CD14-positive monocyte (primary cell): ENCODE measurements around the gene LUC7L2. TPM values are rescaled to one million over a fixed set of nuclear protein-coding genes. Genes with fewer than 3 reads are reported as not detected.

Source experiments
- DNase-seq, 3 donors: peaks; one replicate each; pipeline ENCODE4 v3.0.0-alpha.2; 2011 to 2022
- H2AFZ ChIP-seq: 2 replicates; pipeline ENCODE4 v1.6.0; 2012; ENCODE audit warnings: mild to moderate bottlenecking, low read depth, low read length, inconsistent platforms; ENCODE audit not compliant: insufficient read depth, poor library complexity, severe bottlenecking
- H3K27ac ChIP-seq, 2 donors: 1 replicate in 1 of 2; 2 replicates in 1 of 2; pipeline ENCODE4 v1.5.1; 2012 to 2013; ENCODE audit warnings: low read length in 2 of 2, control low read depth in 1 of 2, inconsistent platforms in 1 of 2, low read depth in 1 of 2, mild to moderate bottlenecking in 1 of 2
- H3K27me3 ChIP-seq, 2 donors: one replicate each; pipeline versions ENCODE4 v1.6.0 to v1.6.1; 2011 to 2013; ENCODE audit warnings: low read length in 2 of 2; ENCODE audit not compliant: control insufficient read depth in 2 of 2, insufficient read depth in 2 of 2
- H3K36me3 ChIP-seq, 2 donors: replicated peaks in 1 of 2; 1 replicate in 1 of 2; 2 replicates in 1 of 2; pipeline versions ENCODE4 v1.5.1 to v1.6.1; 2012 to 2013; ENCODE audit warnings: low read length in 2 of 2, control low read depth in 1 of 2, inconsistent platforms in 1 of 2, mild to moderate bottlenecking in 1 of 2; ENCODE audit not compliant: insufficient read depth in 2 of 2, control insufficient read depth in 1 of 2
- H3K4me1 ChIP-seq, 2 donors: 1 replicate in 1 of 2; 2 replicates in 1 of 2; pipeline versions ENCODE4 v1.5.1 to v1.6.1; 2012 to 2013; ENCODE audit warnings: low read length in 2 of 2, control low read depth in 1 of 2, inconsistent platforms in 1 of 2, mild to moderate bottlenecking in 1 of 2, moderate library complexity in 1 of 2; ENCODE audit not compliant: insufficient read depth in 2 of 2, control insufficient read depth in 1 of 2
- H3K4me2 ChIP-seq: replicated peaks from 2 replicates; pipeline ENCODE3; 2012; ENCODE audit warnings: low read length, moderate library complexity, mild to moderate bottlenecking; ENCODE audit not compliant: poor library complexity, severe bottlenecking; ENCODE audit errors: extremely low read depth
- H3K4me3 ChIP-seq, 3 experiments: fragments of 200-600 bp in 1 of 3; sonication (generic) in 1 of 3; replicated peaks in 1 of 3; 1 replicate in 2 of 3; 2 replicates in 1 of 3; pipeline ENCODE4 v1.5.1; 2011 to 2013; ENCODE audit warnings: low read length in 3 of 3, mild to moderate bottlenecking in 3 of 3, control low read depth in 2 of 3, low read depth in 2 of 3, inconsistent platforms in 1 of 3, moderate library complexity in 1 of 3
- H3K79me2 ChIP-seq: 2 replicates; pipeline ENCODE4 v1.6.0; 2012; ENCODE audit warnings: mild to moderate bottlenecking, control low read depth, inconsistent platforms, low read length, moderate library complexity; ENCODE audit not compliant: insufficient read depth
- H3K9ac ChIP-seq: 2 replicates; pipeline ENCODE4 v1.6.0; 2017; ENCODE audit warnings: low read length, mild to moderate bottlenecking; ENCODE audit not compliant: insufficient read depth, poor library complexity, severe bottlenecking
- H3K9me3 ChIP-seq, 2 donors: replicated peaks in 1 of 2; 1 replicate in 1 of 2; 2 replicates in 1 of 2; pipeline versions ENCODE4 v1.5.1 to v1.6.1; 2012 to 2013; ENCODE audit warnings: low read length in 2 of 2, control low read depth in 1 of 2; ENCODE audit not compliant: control insufficient read depth in 1 of 2, insufficient read depth in 1 of 2
- H4K20me1 ChIP-seq: 2 replicates; pipeline ENCODE4 v1.6.0; 2012; ENCODE audit warnings: mild to moderate bottlenecking, low read length, control low read depth, moderate library complexity; ENCODE audit not compliant: insufficient read depth
- H3K27ac Mint-ChIP-seq, 7 donors: one replicate each; pipeline ENCODE4 v1.8.0; 2020; ENCODE audit warnings: mild to moderate bottlenecking in 7 of 7, mixed read lengths in 7 of 7, moderate library complexity in 6 of 7, inconsistent platforms in 2 of 7
- H3K27me3 Mint-ChIP-seq, 3 donors: one replicate each; pipeline ENCODE4 v1.8.0; 2021 to 2022; ENCODE audit warnings: low read depth in 3 of 3, mild to moderate bottlenecking in 3 of 3, mixed read lengths in 3 of 3, moderate library complexity in 3 of 3, inconsistent platforms in 1 of 3
- H3K36me3 Mint-ChIP-seq, 2 donors: one replicate each; pipeline ENCODE4 v1.8.0; 2020; ENCODE audit warnings: mixed read lengths in 2 of 2, inconsistent platforms in 1 of 2, mild to moderate bottlenecking in 1 of 2
- H3K4me1 Mint-ChIP-seq: one replicate; pipeline ENCODE4 v1.8.0; 2020; ENCODE audit warnings: mild to moderate bottlenecking, mixed read lengths
- H3K4me3 Mint-ChIP-seq, 2 donors: one replicate each; pipeline ENCODE4 v1.8.0; 2020; ENCODE audit warnings: mild to moderate bottlenecking in 2 of 2, mixed read lengths in 2 of 2, moderate library complexity in 1 of 2
- H3K9me3 Mint-ChIP-seq, 7 donors: one replicate each; pipeline ENCODE4 v1.8.0; 2020 to 2022; ENCODE audit warnings: mixed read lengths in 7 of 7, mild to moderate bottlenecking in 6 of 7, moderate library complexity in 6 of 7, inconsistent platforms in 2 of 7
- CTCF ChIP-seq: fragments of 200-600 bp; IDR thresholded peaks from one replicate; pipeline ENCODE4 v1.8.0; 2022; ENCODE audit warnings: antibody characterized with exemption, mild to moderate bottlenecking
- WGBS: methylation state at CpG from one replicate; pipeline ENCODE4 v1.1.5; 2013; ENCODE audit warnings: missing lambda C conversion rate; ENCODE audit not compliant: insufficient coverage; 5-methylcytosine and 5-hydroxymethylcytosine counted together
- intact Hi-C, 2 donors: fragments of 100-400 bp; cut with micrococcal nuclease; formaldehyde crosslinking; loops; one replicate each; pipeline versions ENCODE4 v1.15.0 to v1.15.1; 2023
- polyA plus RNA-seq, 3 donors: library from polyadenylated mRNA; depleted of rRNA in 1 of 3; unstranded in 2 of 3; stranded (reverse) in 1 of 3; fragments of 300-500 nt in 2 of 3; fragments of >200 nt in 1 of 3; fragmentation: Illumina TruSeq in 2 of 3; gene quantifications; 1 replicate in 2 of 3; 2 replicates in 1 of 3; pipeline ENCODE4 v1.2.3, GENCODE V29; 2012 to 2021

The LUC7L2 gene
- polyA plus RNA-seq, 3 donors, result 24.7 to 54.5 (median 26.8) TPM

- no peak for DNase-seq
- Histone ChIP-seq H3K9me3 (no peaks in the 10 kb centered on the region), H3K36me3 (peaks cover 91 to 99% of the 10 kb centered on the region in 2 donors), H3K9ac (no peak overlapping the region), H4K20me1 (peaks cover 15% of the 10 kb centered on the region), H3K79me2 (no peaks in the 10 kb centered on the region), H3K27me3 (no peaks in the 10 kb centered on the region), H3K27ac (no peak overlapping the region), H3K4me3 (no peak overlapping the region), H3K4me2 (no peak overlapping the region), H2AFZ (no peak overlapping the region), H3K4me1 (no peaks in the 10 kb centered on the region)
- no peak overlapping the region for H3K4me3 Mint-ChIP-seq
- TF ChIP-seq CTCF, result no peak
- H3K36me3 Mint-ChIP-seq, result peaks cover 87 to 97% of the 10 kb centered on the region in 2 donors
- no peaks in the 10 kb centered on the region for H3K27me3 Mint-ChIP-seq
- H3K4me1 Mint-ChIP-seq, result no peaks in the 10 kb centered on the region
- H3K9me3 Mint-ChIP-seq, result peaks cover 0 to 2% (median 0%) of the 10 kb centered on the region in 7 donors
- intact Hi-C loops, result no loop called here
- H3K27ac Mint-ChIP-seq, result peak overlapping the region in 1 of 7 donors; percentile 3
- no CpG with 5 or more reads among the region's 3 CpGs for WGBS
Observed at GRCh38 chr7:139416405-139416804, 56.7 kb downstream of the LUC7L2 start.

GRCh38 chr7:139417478-139417877 is 57.8 kb downstream of the LUC7L2 start:
- peaks cover 90 to 99% of the 10 kb centered on the region in 2 donors for H3K36me3 ChIP-seq

More at GRCh38 chr7:139417478-139417877, 57.8 kb downstream of the LUC7L2 start:
- intact Hi-C loops, result no loop called here
- no peak overlapping the region for H3K4me2 ChIP-seq
- no peak overlapping the region for H2AFZ ChIP-seq
- no peaks in the 10 kb centered on the region for H3K9me3 ChIP-seq
- no peak for TF ChIP-seq CTCF
- Mint-ChIP-seq H3K4me1 (no peaks in the 10 kb centered on the region), H3K27me3 (no peaks in the 10 kb centered on the region), H3K9me3 (peaks cover 0 to 2% (median 0%) of the 10 kb centered on the region in 7 donors), H3K27ac (no peak overlapping the region), H3K36me3 (peaks cover 82 to 94% of the 10 kb centered on the region in 2 donors), H3K4me3 (no peak overlapping the region)
- 99% methylated on average over 15 of the region's 15 CpGs for WGBS
- H3K4me3 ChIP-seq, result no peak overlapping the region
- no peak for DNase-seq
- peaks cover 15% of the 10 kb centered on the region for H4K20me1 ChIP-seq
- no peaks in the 10 kb centered on the region for H3K4me1 ChIP-seq
- H3K27me3 ChIP-seq, result no peaks in the 10 kb centered on the region
- H3K9ac ChIP-seq, result no peak overlapping the region
- no peak overlapping the region for H3K27ac ChIP-seq
- no peaks in the 10 kb centered on the region for H3K79me2 ChIP-seq
